ENCODE measurements around the gene MNDA.

GRCh38 chr1:158812336-158812735, 18.8 kb upstream of the MNDA start:
- TF ChIP-seq CTCF (IDR thresholded peaks at IDR 0.05; ENCODE audit: poor library complexity): no peak
- TF ChIP-seq EZH2 (IDR thresholded peaks at IDR 0.05; ENCODE audit: borderline replicate concordance): no peak
- TF ChIP-seq EZH2phosphoT487 (IDR thresholded peaks at IDR 0.05; ENCODE audit: low read depth, severe bottlenecking, unreplicated experiment): no peak
